PC-9 (cell line): ENCODE measurements around the gene EIF4G3.

ENCODE experiments used
- EZH2 ChIP-seq: fragments of 200-600 bp; sonication (generic); IDR thresholded peaks from 2 replicates; pipeline ENCODE4 v1.8.0; 2017; ENCODE audit warnings: antibody characterized with exemption, low read depth
- TF ChIP-seq, protein P1 (sequence below): fragments of 200-600 bp; sonication (generic); conservative IDR thresholded peaks from 2 replicates; pipeline ENCODE4 v1.6.1; 2017; ENCODE audit warnings: mixed run types, antibody characterized with exemption, mild to moderate bottlenecking, moderate library complexity

DNA sequence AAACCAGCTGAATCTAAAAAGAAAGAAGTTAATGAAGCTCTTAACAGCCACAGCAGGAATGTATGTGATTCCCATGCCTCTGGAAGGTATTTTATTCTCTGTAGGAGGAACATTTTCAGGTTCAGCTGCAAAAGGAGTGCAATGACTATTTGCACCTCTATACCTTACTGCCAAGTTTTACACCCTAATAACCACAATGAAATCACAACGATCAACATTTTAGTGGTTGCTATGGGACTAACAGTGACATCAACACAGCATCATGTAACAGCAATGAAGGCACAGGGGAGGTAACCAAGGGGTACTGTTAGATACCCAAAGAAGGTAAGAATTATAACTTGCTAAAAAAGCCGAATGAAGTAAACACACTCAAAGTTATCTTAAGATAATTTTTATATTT lies 273.3 kb downstream of the EIF4G3 start:
- TF ChIP-seq EZH2, result no peak
- TF ChIP-seq, protein P1, sequence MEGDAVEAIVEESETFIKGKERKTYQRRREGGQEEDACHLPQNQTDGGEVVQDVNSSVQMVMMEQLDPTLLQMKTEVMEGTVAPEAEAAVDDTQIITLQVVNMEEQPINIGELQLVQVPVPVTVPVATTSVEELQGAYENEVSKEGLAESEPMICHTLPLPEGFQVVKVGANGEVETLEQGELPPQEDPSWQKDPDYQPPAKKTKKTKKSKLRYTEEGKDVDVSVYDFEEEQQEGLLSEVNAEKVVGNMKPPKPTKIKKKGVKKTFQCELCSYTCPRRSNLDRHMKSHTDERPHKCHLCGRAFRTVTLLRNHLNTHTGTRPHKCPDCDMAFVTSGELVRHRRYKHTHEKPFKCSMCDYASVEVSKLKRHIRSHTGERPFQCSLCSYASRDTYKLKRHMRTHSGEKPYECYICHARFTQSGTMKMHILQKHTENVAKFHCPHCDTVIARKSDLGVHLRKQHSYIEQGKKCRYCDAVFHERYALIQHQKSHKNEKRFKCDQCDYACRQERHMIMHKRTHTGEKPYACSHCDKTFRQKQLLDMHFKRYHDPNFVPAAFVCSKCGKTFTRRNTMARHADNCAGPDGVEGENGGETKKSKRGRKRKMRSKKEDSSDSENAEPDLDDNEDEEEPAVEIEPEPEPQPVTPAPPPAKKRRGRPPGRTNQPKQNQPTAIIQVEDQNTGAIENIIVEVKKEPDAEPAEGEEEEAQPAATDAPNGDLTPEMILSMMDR, result no peak
